Uterus (tissue), 2 donors: ENCODE results near the gene STIMATE.

Experiments
- CTCF ChIP-seq, 4 experiments: fragments of 200-600 bp in 2 of 4; fragments of 450-650 bp in 2 of 4; sonication (generic) in 2 of 4; IDR thresholded peaks; one replicate each; pipeline ENCODE4 v1.5.1; 2016 to 2019; ENCODE audit warnings: antibody characterized with exemption in 4 of 4, mild to moderate bottlenecking in 2 of 4, moderate library complexity in 1 of 4
- POLR2A ChIP-seq, 2 donors: fragments of 450-650 bp; IDR thresholded peaks; one replicate each; pipeline ENCODE4 v1.6.1; 2016; ENCODE audit warnings: antibody characterized with exemption in 2 of 2, mild to moderate bottlenecking in 1 of 2, moderate library complexity in 1 of 2

GRCh38 chr3:52822363-52822762, 75.0 kb downstream of the STIMATE start:
- TF ChIP-seq CTCF (IDR thresholded peaks at IDR 0.05) (no peak), POLR2A (IDR thresholded peaks at IDR 0.05) (no peak)
